ENCODE data around the gene WDR82. TPM values are rescaled to one million over a fixed set of nuclear protein-coding genes. Genes with fewer than 3 reads are reported as not detected.

Gene WDR82
- total and polyA plus RNA-seq, 2 of the 4 experiments (the other 2 are of a cell fraction): 38.1 to 68.1 TPM

- Histone ChIP-seq H2AFZ (replicated peaks; ENCODE audit: low read length, poor library complexity) (peak overlapping the region; percentile 48), H2BK15ac (ENCODE audit: low read depth, low read length) (no peak overlapping the region), H3K4ac (ENCODE audit: low read depth, low read length) (no peak overlapping the region), H3K27ac (ENCODE audit: insufficient read depth, low read length) (no peak overlapping the region), H4K20me1 (ENCODE audit: insufficient read depth, low read length) (peaks cover 15% of the 10 kb centered on the region), H4K5ac (ENCODE audit: low read depth, low read length) (no peak overlapping the region), H2AK9ac (replicated peaks; ENCODE audit: low read depth, low read length, poor library complexity) (no peak overlapping the region), H3K56ac (ENCODE audit: extremely low read depth, insufficient read depth, low read length) (no peak overlapping the region), H3K14ac (replicated peaks; ENCODE audit: low read depth, low read length) (no peak overlapping the region), H2BK5ac (ENCODE audit: low read depth, low read length, poor library complexity, severe bottlenecking) (no peak overlapping the region), H4K91ac (ENCODE audit: insufficient read depth, low read depth, low read length) (no peak overlapping the region), H3K23ac (ENCODE audit: low read depth, low read length) (no peak overlapping the region), H4K8ac (ENCODE audit: low read depth in 2 of 2, low read length in 2 of 2) (no peak overlapping the region), H3K4me3 (ENCODE audit: insufficient read depth, low read depth, low read length) (no peak overlapping the region), H3K4me1 (ENCODE audit: control insufficient read depth, insufficient read depth, low read length) (peaks cover 8% of the 10 kb centered on the region), H3K9me1 (ENCODE audit: insufficient read depth, low read length) (peaks cover 16% of the 10 kb centered on the region), H3K27me3 (ENCODE audit: control insufficient read depth, insufficient read depth, low read length) (no peaks in the 10 kb centered on the region), H3K79me1 (ENCODE audit: low read depth in 1 of 2, low read length in 2 of 2) (peaks cover 0 to 6% of the 10 kb centered on the region in 2 experiments; a peak in 1 of 4 replicates), H2BK120ac (ENCODE audit: low read depth, low read length) (no peak overlapping the region), H3K36me3 (ENCODE audit: control insufficient read depth, insufficient read depth, low read length) (no peaks in the 10 kb centered on the region), H3K18ac (ENCODE audit: low read depth, low read length) (no peak overlapping the region), H3K9ac (ENCODE audit: low read depth, low read length) (no peak overlapping the region), H3K4me2 (ENCODE audit: low read depth, low read length) (no peak overlapping the region), H3K9me3 (ENCODE audit: control insufficient read depth, insufficient read depth, low read length) (no peaks in the 10 kb centered on the region), H2AK5ac (ENCODE audit: low read depth, low read length) (no peak overlapping the region), H2BK20ac (ENCODE audit: low read depth, low read length) (no peak overlapping the region)
- BruUV-seq (replicated peaks): no TSS peak
- ATAC-seq (ENCODE audit: low read depth) (no peak), DNase-seq (no peak)
- ChIA-PET POLR2A (ENCODE audit: unreplicated experiment) (no interaction called here), CTCF (interaction anchor here (0.6 to 1.8 kb wide), 9 partner anchors 16 to 421 kb away, joined by 3 to 10 read pairs (median 3); no protein-coding TSS in a partner anchor)
- intact Hi-C loops (cut with micrococcal nuclease) (loop anchor here (5.0 kb wide), 1 partner anchor 226 kb away; the partner anchor contains the start of gene SEMA3G), in situ Hi-C loops (cut with MboI; ENCODE audit: low sequenced_read_pairs) (no loop called here), dilution Hi-C loops (cut with HindIII; ENCODE audit: low sequenced_read_pairs, unreplicated experiment) (no loop called here)
- no peak for TF ChIP-seq POLR2A (IDR thresholded peaks at IDR 0.05; ENCODE audit: low read depth, low read length)
- no peak for TF ChIP-seq RCOR1 (IDR thresholded peaks at IDR 0.05; ENCODE audit: insufficient replicate concordance, low read length)
- no peak for TF ChIP-seq SMC3 (IDR thresholded peaks at IDR 0.05; ENCODE audit: low read depth, low read length)
- no peak for TF ChIP-seq NFE2L2 (IDR thresholded peaks at IDR 0.05; ENCODE audit: low read depth, low read length)
- no peak for TF ChIP-seq CHD1 (IDR thresholded peaks at IDR 0.05; ENCODE audit: low read depth, low read length)
- TF ChIP-seq BHLHE40 (IDR thresholded peaks at IDR 0.05; ENCODE audit: low read depth, low read length): no peak
- no peak for TF ChIP-seq RAD21 (IDR thresholded peaks at IDR 0.05; ENCODE audit: low read length)
- TF ChIP-seq FOS (IDR thresholded peaks at IDR 0.05; ENCODE audit: low read depth, low read length): no peak
- TF ChIP-seq MAZ (IDR thresholded peaks at IDR 0.05; ENCODE audit: borderline replicate concordance, low read depth, low read length): no peak
- TF ChIP-seq CEBPB (IDR thresholded peaks at IDR 0.05; ENCODE audit: low read depth, low read length): no peak
- TF ChIP-seq MXI1 (IDR thresholded peaks at IDR 0.05; ENCODE audit: borderline replicate concordance, low read depth, low read length): no peak
- TF ChIP-seq RFX5 (IDR thresholded peaks at IDR 0.05; ENCODE audit: low read depth, low read length): no peak
- TF ChIP-seq CTCF (conservative IDR thresholded peaks at IDR 0.05; ENCODE audit: low read depth, low read length): no peak
- no peak for TF ChIP-seq ELK1 (IDR thresholded peaks at IDR 0.05; ENCODE audit: borderline replicate concordance, low read depth, low read length)
- TF ChIP-seq USF2 (IDR thresholded peaks at IDR 0.05; ENCODE audit: low read depth, low read length): no peak
- no peak for TF ChIP-seq MAFK (IDR thresholded peaks at IDR 0.05; ENCODE audit: low read depth, low read length)
- WGBS, 2 experiments (ENCODE audit: extremely low coverage in 2 of 2, insufficient read length in 1 of 2): 98% methylated on average over 20 of the region's 27 CpGs; no CpG with 5 or more reads in 1 of the 2 experiments
Observed at GRCh38 chr3:52221141-52221562, 57.3 kb downstream of the WDR82 start.

Data from IMR-90 (cell line).